WERI-Rb-1 (cell line): ENCODE data around the gene HCN1.

Experiments
- DNase-seq: peaks from one replicate; pipeline ENCODE4 v3.0.0-alpha.2; 2020
- H3K27ac ChIP-seq: fragments of 250-450 bp; sonication (Bioruptor Pico); 2 replicates; pipeline ENCODE4 v1.5.1; 2020; ENCODE audit warnings: mild to moderate bottlenecking, moderate library complexity
- H3K27me3 ChIP-seq: fragments of 250-450 bp; sonication (Bioruptor Pico); 2 replicates; pipeline ENCODE4 v1.5.1; 2021; ENCODE audit warnings: mild to moderate bottlenecking, low read depth, moderate library complexity; ENCODE audit not compliant: insufficient read depth, severe bottlenecking
- H3K36me3 ChIP-seq: fragments of 250-450 bp; sonication (Bioruptor Pico); 2 replicates; pipeline ENCODE4 v1.5.1; 2020; ENCODE audit warnings: mild to moderate bottlenecking, moderate library complexity
- H3K4me3 ChIP-seq: 2 replicates; pipeline ENCODE4 v1.5.1; 2011; ENCODE audit warnings: low read depth, mild to moderate bottlenecking, control low read depth, low read length
- H3K9me3 ChIP-seq: fragments of 250-450 bp; sonication (Bioruptor Pico); 2 replicates; pipeline ENCODE4 v1.5.1; 2021; ENCODE audit warnings: mild to moderate bottlenecking, moderate library complexity; ENCODE audit not compliant: severe bottlenecking
- CTCF ChIP-seq: IDR thresholded peaks from 2 replicates; pipeline ENCODE4 v1.5.1; 2011; ENCODE audit warnings: low read depth, mild to moderate bottlenecking, control low read depth, inconsistent platforms, low read length

HCN1 gene

GRCh38 chr5:45643056-45643455 is 53.1 kb downstream of the HCN1 start:
- no peak for DNase-seq
- no peak overlapping the region for H3K27ac ChIP-seq
- H3K9me3 ChIP-seq, result no peaks in the 10 kb centered on the region
- no peaks in the 10 kb centered on the region for H3K36me3 ChIP-seq
- TF ChIP-seq CTCF, result no peak
- no peak overlapping the region for H3K4me3 ChIP-seq
- no peaks in the 10 kb centered on the region for H3K27me3 ChIP-seq

- Histone ChIP-seq H3K27ac (no peak overlapping the region), H3K36me3 (no peaks in the 10 kb centered on the region), H3K27me3 (no peaks in the 10 kb centered on the region), H3K4me3 (no peak overlapping the region), H3K9me3 (no peaks in the 10 kb centered on the region)
- no peak for DNase-seq
- TF ChIP-seq CTCF, result no peak
Observed at GRCh38 chr5:45642370-45642769, 53.8 kb downstream of the HCN1 start.

- TF ChIP-seq CTCF, result peak; percentile 26; the same call in 1 of the 2 replicates
- Histone ChIP-seq H3K4me3 (no peak overlapping the region), H3K9me3 (no peaks in the 10 kb centered on the region), H3K36me3 (no peaks in the 10 kb centered on the region), H3K27me3 (no peaks in the 10 kb centered on the region), H3K27ac (no peak overlapping the region)
- no peak for DNase-seq
Observed at GRCh38 chr5:45639040-45639439, 57.1 kb downstream of the HCN1 start.

GRCh38 chr5:45627076-45627656 is 69.0 kb downstream of the HCN1 start:
- no peaks in the 10 kb centered on the region for H3K36me3 ChIP-seq
- no peaks in the 10 kb centered on the region for H3K27me3 ChIP-seq
- no peaks in the 10 kb centered on the region for H3K9me3 ChIP-seq
- TF ChIP-seq CTCF, result no peak
- H3K27ac ChIP-seq, result no peak overlapping the region
- no peak overlapping the region for H3K4me3 ChIP-seq
- no peak for DNase-seq

GRCh38 chr5:45623832-45624231 is 72.3 kb downstream of the HCN1 start:
- DNase-seq, result no peak
- no peaks in the 10 kb centered on the region for H3K36me3 ChIP-seq
- no peak for TF ChIP-seq CTCF
- H3K4me3 ChIP-seq, result no peak overlapping the region
- peaks cover 3% of the 10 kb centered on the region for H3K9me3 ChIP-seq
- no peaks in the 10 kb centered on the region for H3K27me3 ChIP-seq
- H3K27ac ChIP-seq, result no peak overlapping the region

- no peak overlapping the region for H3K4me3 ChIP-seq
- no peaks in the 10 kb centered on the region for H3K36me3 ChIP-seq
- DNase-seq, result no peak
- no peak for TF ChIP-seq CTCF
- H3K27me3 ChIP-seq, result no peaks in the 10 kb centered on the region
- peaks cover 3% of the 10 kb centered on the region for H3K9me3 ChIP-seq
- H3K27ac ChIP-seq, result no peak overlapping the region
Observed at GRCh38 chr5:45622365-45622764, 73.8 kb downstream of the HCN1 start.
